Mammary epithelial cell (primary cell): ENCODE measurements around the gene ILKAP.

Source experiments
- CTCF ChIP-seq, 2 donors: IDR thresholded peaks in 1 of 2; conservative IDR thresholded peaks in 1 of 2; 2 replicates each; pipeline ENCODE4 v1.5.1; 2011 to 2012; ENCODE audit warnings: inconsistent platforms in 2 of 2, low read length in 2 of 2, mild to moderate bottlenecking in 2 of 2, control low read depth in 1 of 2, low read depth in 1 of 2; ENCODE audit not compliant: insufficient read depth in 1 of 2; ENCODE audit errors: extremely low read depth in 1 of 2
- EZH2 ChIP-seq: IDR thresholded peaks from 2 replicates; pipeline ENCODE4 v1.6.1; 2012; ENCODE audit warnings: low read length, inconsistent platforms, borderline replicate concordance

GRCh38 chr2:238163481-238164198 lies 39.9 kb downstream of the ILKAP start:
- TF ChIP-seq CTCF (conservative IDR thresholded peaks at IDR 0.05 in 1 of 2, IDR thresholded peaks at IDR 0.05 in 1 of 2; ENCODE audit: extremely low read depth in 1 of 2, insufficient read depth in 1 of 2, low read depth in 1 of 2, low read length in 2 of 2) (no peak), EZH2 (no peak)
